Measurements from ENCODE around the gene RHBDF1. TPM values are rescaled to one million over a fixed set of nuclear protein-coding genes. Genes with fewer than 3 reads are reported as not detected.
"Not testable (repeated sequence)": the region's sequence is repeated elsewhere in the genome, so short reads cannot be mapped to it uniquely, and the experiment has no call there.

The RHBDF1 gene
- total RNA-seq, 2 experiments from 2014 or later = 0.32 TPM; not detected in 1

- CTCF ChIA-PET = interaction anchor here (0.7 kb wide), 1 partner anchor 10 kb away, joined by 3 read pairs; no protein-coding TSS in a partner anchor
- POLR2A ChIA-PET = no interaction called here
Observed at GRCh38 chr16:50769-51591, 21.5 kb downstream of the RHBDF1 start.

- ChIA-PET POLR2A (no interaction called here), CTCF (interaction anchor here (1.6 kb wide), 1 partner anchor 60 kb away, joined by 3 read pairs; no protein-coding TSS in a partner anchor)
Observed at GRCh38 chr16:47234-47633, 25.2 kb downstream of the RHBDF1 start.

- CTCF ChIA-PET = interaction anchor here (1.6 kb wide), 1 partner anchor 61 kb away, joined by 3 read pairs; no protein-coding TSS in a partner anchor
Observed at GRCh38 chr16:46510-46909, 25.9 kb downstream of the RHBDF1 start.

GRCh38 chr16:45454-45853 lies 27.0 kb downstream of the RHBDF1 start:
- ChIA-PET POLR2A (no interaction called here), CTCF (interaction anchor here (0.6 to 0.7 kb wide), 3 partner anchors 44 to 708 kb away, joined by 3 to 6 read pairs (median 3); no protein-coding TSS in a partner anchor)

More at GRCh38 chr16:46510-46909, 25.9 kb downstream of the RHBDF1 start:
- POLR2A ChIA-PET = not testable (repeated sequence)

- CTCF ChIA-PET = interaction anchor here (0.7 to 1.5 kb wide), 3 partner anchors 9 to 399 kb away, joined by 3 read pairs; partner anchors contain the start of genes POLR3K and SNRNP25
- POLR2A ChIA-PET = no interaction called here
Observed at GRCh38 chr16:44655-45054, 27.8 kb downstream of the RHBDF1 start.

- POLR2A ChIA-PET = no interaction called here
- CTCF ChIA-PET = interaction anchor here (1.4 to 1.5 kb wide), 2 partner anchors 10 to 54 kb away, joined by 3 to 5 read pairs; partner anchors contain the start of genes POLR3K and SNRNP25
Observed at GRCh38 chr16:43294-43693, 29.1 kb downstream of the RHBDF1 start.

- ChIA-PET CTCF (interaction anchor here (1.4 kb wide), 1 partner anchor 55 kb away, joined by 5 read pairs; no protein-coding TSS in a partner anchor), POLR2A (no interaction called here)
Observed at GRCh38 chr16:42691-43090, 29.7 kb downstream of the RHBDF1 start.

GRCh38 chr16:42069-42457 lies 30.4 kb downstream of the RHBDF1 start:
- CTCF ChIA-PET = no interaction called here

GRCh38 chr16:41439-42068 lies 30.9 kb downstream of the RHBDF1 start:
- POLR2A ChIA-PET = no interaction called here

More at GRCh38 chr16:42069-42457, 30.4 kb downstream of the RHBDF1 start:
- POLR2A ChIA-PET = no interaction called here

GRCh38 chr16:38941-39892 lies 33.2 kb downstream of the RHBDF1 start:
- CTCF ChIA-PET = no interaction called here
- POLR2A ChIA-PET = interaction anchor here (1.7 kb wide), 1 partner anchor 10 kb away, joined by 6 read pairs; no protein-coding TSS in a partner anchor

More at GRCh38 chr16:41439-42068, 30.9 kb downstream of the RHBDF1 start:
- CTCF ChIA-PET = interaction anchor here (1.2 kb wide), 1 partner anchor 10 kb away, joined by 3 read pairs; no protein-coding TSS in a partner anchor

GRCh38 chr16:38206-38605 lies 34.2 kb downstream of the RHBDF1 start:
- CTCF ChIA-PET = not testable (repeated sequence)
- POLR2A ChIA-PET = interaction anchor here (1.7 kb wide), 1 partner anchor 11 kb away, joined by 6 read pairs; no protein-coding TSS in a partner anchor

GRCh38 chr16:37511-37910 lies 34.9 kb downstream of the RHBDF1 start:
- POLR2A ChIA-PET = interaction anchor here (1.7 kb wide), 1 partner anchor 12 kb away, joined by 6 read pairs; no protein-coding TSS in a partner anchor
- CTCF ChIA-PET = interaction anchor here (1.2 kb wide), 1 partner anchor 28 kb away, joined by 3 read pairs; no protein-coding TSS in a partner anchor

- POLR2A ChIA-PET = no interaction called here
- CTCF ChIA-PET = interaction anchor here (1.2 kb wide), 1 partner anchor 29 kb away, joined by 3 read pairs; no protein-coding TSS in a partner anchor
Observed at GRCh38 chr16:36336-36984, 36.0 kb downstream of the RHBDF1 start.

- ChIA-PET POLR2A (no interaction called here), CTCF (no interaction called here)
Observed at GRCh38 chr16:35678-36305, 36.6 kb downstream of the RHBDF1 start.

- ChIA-PET POLR2A (no interaction called here), CTCF (no interaction called here)
Observed at GRCh38 chr16:35011-35677, 37.3 kb downstream of the RHBDF1 start.

- CTCF ChIA-PET = interaction anchor here (1.0 kb wide), 1 partner anchor 62 kb away, joined by 3 read pairs; no protein-coding TSS in a partner anchor
- POLR2A ChIA-PET = no interaction called here
Observed at GRCh38 chr16:34648-34987, 37.8 kb downstream of the RHBDF1 start.

GRCh38 chr16:33877-34647 lies 38.4 kb downstream of the RHBDF1 start:
- POLR2A ChIA-PET = no interaction called here
- CTCF ChIA-PET = interaction anchor here (1.0 kb wide), 1 partner anchor 63 kb away, joined by 3 read pairs; no protein-coding TSS in a partner anchor
